ENCODE measurements around the gene NUDT8.
"Not testable (repeated sequence)": the region's sequence is repeated elsewhere in the genome, so short reads cannot be mapped to it uniquely, and the experiment has no call there.

NUDT8 gene

DNA sequence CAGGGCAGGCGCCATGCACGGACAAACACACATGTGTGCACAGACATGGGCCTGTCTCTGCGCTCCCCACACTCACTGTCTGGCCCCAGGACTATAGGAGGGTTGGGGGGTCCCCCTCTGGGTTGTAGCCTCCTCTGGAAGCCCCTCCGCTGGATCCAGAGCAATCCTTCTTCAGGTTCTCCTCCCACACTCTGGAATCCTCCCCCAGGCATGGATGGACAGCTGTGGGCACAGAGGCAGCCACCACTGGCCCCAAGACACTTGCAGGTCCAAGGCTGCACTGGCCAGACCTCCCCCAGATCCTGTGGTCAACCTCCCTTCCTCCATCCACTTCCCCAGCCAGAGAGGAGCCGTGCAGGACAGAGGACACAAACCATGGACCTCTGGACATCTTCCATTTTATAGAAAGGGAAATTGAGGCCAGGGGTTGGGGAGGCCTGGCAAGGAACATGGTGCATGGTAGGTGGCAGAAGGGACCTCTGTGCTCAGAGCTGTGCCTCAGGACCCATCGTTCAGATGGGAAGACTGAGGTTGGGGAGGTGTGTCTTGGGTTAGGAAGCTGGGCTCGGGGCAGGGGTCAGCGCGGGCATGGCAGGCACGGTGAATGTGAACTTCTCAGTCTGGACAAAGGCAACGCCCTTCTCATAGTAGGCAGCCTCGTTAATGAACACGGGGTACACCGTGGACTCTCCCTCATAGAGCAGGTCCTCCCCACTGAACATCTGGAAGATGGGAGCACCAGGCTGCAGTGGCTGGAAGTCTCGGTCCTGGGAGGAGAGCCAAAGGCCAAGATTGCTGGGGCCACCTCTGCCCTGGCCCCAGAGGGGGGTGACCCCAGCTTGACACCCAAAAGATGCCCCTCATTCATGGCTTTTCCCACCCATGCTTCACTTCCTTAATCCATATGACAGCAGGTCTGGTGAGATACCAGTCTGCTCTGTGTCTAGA, 12.7 kb upstream of the NUDT8 start:
- DNase-seq (ENCODE audit: extremely low read depth in 1 of 2, low read depth in 1 of 2), result no peak

GRCh38 chr11:67641338-67642172, 11.8 kb upstream of the NUDT8 start:
- no peak for DNase-seq (ENCODE audit: extremely low read depth in 1 of 2, low read depth in 1 of 2)

- DNase-seq (ENCODE audit: extremely low read depth in 1 of 2, low read depth in 1 of 2), result no peak
Observed at GRCh38 chr11:67640758-67641337, 11.1 kb upstream of the NUDT8 start.

DNA sequence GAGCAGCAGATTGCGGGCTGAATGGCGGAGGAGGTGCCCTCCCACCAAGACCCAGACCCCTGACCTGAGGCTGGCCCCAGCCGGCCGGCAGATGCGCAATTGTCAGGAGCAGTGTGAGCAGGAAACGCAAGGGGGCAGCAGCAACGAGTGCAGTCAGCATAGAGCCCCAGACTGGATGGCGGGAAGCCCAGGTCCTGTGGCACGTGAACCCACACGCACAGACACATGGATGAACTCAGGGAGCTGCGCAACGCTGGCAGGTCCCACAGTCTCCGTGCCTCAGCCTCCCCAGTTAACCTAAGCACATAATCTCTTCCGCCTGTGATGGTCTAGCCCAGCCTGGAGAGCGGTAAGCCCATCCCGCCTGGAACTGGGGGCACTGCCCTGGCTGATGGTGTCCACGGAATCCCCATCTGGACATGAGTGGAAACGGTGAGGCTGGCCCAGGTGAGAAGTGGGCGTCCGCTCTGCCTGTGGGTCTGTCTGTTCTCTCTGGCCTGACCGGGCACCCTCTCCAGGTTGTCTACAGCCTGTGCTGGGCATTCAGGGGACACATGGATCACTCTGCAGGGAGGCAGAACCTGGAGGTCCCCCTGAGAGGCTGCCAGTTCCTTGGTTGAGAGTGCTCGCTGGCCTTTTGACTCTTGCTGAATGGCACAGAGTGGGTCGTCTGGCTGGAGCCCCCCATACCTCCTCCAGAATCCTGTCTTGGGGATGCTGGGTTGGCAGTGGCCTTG, 10.5 kb upstream of the NUDT8 start:
- DNase-seq (ENCODE audit: extremely low read depth in 1 of 2, low read depth in 1 of 2), result no peak

GRCh38 chr11:67639438-67639859, 9.7 kb upstream of the NUDT8 start, which contains the start of gene TBX10:
Gene TBX10, minus strand, starts transcription at chr11:67639763. Its CDS starts 291 bp downstream, at chr11:67639472.
- DNase-seq (ENCODE audit: extremely low read depth in 1 of 2, low read depth in 1 of 2), result no peak

DNA sequence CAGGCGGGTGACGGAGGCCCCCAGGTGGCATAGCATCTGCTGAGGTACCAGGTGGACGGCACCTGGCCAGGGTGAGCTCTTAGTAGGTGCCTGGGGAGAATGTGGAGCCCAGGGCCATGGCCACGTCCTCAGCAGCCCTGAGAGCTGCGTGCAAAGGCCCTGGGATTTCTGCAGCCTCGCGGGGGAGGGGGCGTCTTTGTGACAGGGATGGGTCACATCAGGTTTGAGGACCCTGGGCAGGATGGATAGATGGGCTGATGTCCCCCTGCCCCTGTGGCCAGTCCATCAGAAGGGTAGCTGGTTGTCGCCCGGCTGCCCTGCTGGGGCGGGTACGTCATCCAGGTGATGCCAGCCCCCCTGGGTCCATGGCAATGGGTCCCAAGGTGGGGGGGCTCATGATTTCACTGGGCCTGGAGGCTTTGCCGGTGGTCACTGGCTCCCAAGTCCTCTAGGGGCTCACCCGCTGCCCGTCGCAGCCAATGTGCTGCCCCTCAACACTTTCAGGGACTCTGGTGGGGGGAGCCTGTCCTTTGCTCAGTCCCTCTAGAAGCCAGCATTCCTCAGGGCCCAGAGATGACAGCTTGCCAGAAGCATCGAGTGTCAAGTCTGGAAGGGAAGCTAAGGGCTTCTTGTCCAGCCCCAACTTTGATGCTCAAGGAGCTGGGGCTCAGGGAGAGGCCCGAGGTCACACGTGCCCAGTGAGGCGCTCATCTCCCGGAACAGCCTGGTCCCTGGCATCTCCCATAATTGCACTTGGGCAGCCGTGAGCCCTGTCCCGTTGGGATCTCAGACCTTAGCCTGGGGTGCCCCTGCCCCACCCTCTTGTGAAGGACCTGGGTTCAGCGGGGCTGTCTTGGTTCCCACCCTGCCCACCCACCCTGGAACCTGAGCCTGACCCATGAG, 9.0 kb upstream of the NUDT8 start:
- no peak for DNase-seq (ENCODE audit: extremely low read depth in 1 of 2, low read depth in 1 of 2)

DNA sequence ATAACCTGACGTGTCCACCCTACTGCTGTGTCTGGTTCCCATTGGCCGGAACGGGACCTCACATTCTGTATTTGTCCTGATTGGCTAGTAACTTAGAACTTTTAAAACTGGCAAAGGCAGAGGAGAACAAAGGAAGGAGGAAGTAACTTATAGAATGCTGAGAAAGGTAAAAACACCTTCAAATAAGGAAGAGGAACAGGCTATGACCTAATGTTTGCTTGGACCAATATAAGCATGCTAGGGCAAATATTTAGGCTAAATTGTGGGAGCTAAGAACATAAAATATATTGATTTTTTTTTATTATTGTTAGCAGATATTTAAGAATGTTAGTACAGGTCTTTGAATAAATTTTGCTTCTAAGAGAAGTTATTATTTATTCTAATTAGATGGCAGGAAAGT, 7.7 kb upstream of the NUDT8 start:
- DNase-seq (ENCODE audit: extremely low read depth in 1 of 2, low read depth in 1 of 2), result not testable (repeated sequence)

GRCh38 chr11:67636962-67637361, 7.2 kb upstream of the NUDT8 start:
- DNase-seq (ENCODE audit: extremely low read depth in 1 of 2, low read depth in 1 of 2), result no peak

DNA sequence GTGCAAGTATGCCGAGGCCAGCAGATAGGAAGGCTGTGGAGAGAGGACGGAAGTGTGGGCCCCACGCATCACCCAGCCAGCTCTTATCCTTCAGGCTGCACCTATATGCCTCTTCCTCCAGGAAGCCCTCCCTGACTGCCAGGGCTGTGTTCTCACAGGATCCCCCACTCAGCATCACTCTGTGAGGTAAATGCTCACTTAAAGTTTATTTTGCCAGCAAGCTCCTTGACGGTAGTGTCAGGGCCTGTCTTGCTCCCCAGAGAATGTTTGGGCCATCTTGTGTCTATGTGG, 5.4 kb upstream of the NUDT8 start:
- no peak for DNase-seq (ENCODE audit: extremely low read depth in 1 of 2, low read depth in 1 of 2)

GRCh38 chr11:67634366-67635230, 4.9 kb upstream of the NUDT8 start:
- DNase-seq (ENCODE audit: extremely low read depth in 1 of 2, low read depth in 1 of 2), result no peak

- no peak for DNase-seq (ENCODE audit: extremely low read depth in 1 of 2, low read depth in 1 of 2)
Observed at GRCh38 chr11:67633758-67634365, 4.1 kb upstream of the NUDT8 start.

- no peak for DNase-seq (ENCODE audit: extremely low read depth in 1 of 2, low read depth in 1 of 2)
Observed at GRCh38 chr11:67632982-67633755, 3.4 kb upstream of the NUDT8 start.

GRCh38 chr11:67632175-67632981, 2.6 kb upstream of the NUDT8 start:
- DNase-seq (ENCODE audit: extremely low read depth in 1 of 2, low read depth in 1 of 2), result no peak

DNA sequence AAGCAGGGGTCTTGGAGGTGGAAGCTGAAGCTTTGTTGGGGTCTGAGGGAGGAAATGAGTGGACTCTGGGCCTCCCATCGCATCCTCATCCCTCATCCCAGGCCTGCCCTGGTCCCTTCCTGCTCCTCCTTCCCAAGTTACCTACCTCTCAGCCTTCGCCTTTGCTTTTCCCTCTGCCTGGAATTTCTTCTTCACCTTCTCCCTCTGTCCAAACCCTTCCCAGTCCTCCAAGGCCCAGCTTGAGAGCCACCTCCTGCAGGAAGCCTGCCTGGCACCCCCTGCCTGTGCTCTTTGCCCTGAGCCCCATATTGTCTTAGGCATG, 2.1 kb upstream of the NUDT8 start:
- DNase-seq (ENCODE audit: extremely low read depth in 1 of 2, low read depth in 1 of 2), result no peak

DNA sequence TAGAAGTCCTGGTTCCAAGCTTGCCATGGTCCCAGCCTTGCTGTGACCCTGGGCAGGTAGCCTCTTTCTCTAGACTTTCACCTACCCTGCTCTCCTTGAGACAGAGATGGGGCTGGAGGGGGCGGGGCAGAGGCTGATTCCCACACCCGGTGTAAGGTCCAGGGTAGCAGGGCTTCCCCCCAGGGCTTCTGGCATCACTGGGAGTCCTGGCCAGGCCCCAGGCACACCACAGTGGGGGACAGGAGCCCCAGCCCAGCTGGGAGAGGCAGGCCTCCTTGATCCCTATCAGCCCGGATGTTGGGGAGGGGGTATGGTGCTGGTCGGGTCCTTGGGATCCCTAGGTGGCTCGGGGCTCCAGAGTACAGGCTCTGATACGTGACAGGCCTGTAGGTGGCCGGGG, 1.7 kb upstream of the NUDT8 start:
- DNase-seq (ENCODE audit: extremely low read depth in 1 of 2, low read depth in 1 of 2), result no peak

DNA sequence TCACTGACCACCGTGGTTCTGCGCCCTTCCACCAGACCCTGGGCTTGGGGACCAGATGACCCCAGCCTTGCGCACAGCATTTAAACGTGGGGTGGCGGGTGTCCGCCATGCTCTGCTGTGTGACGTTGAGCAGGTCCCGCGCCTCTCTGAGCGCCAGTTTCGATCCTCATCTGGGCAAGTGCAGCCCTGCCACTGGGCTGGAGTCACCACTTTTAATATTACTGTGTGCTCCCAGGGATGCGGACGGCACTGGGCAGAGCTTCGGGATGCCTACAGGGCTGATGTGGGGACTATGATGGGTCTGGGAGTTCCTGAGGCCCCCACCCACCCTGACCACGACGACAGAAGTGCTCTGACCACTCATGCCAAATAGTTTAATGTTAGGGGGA, 1.2 kb upstream of the NUDT8 start:
- DNase-seq (ENCODE audit: extremely low read depth in 1 of 2, low read depth in 1 of 2), result no peak
